Measurements from ENCODE around the gene GPR6. TPM values are rescaled to one million over a fixed set of nuclear protein-coding genes. Genes with fewer than 3 reads are reported as not detected.

The GPR6 gene
- total and polyA plus RNA-seq, 2 donors (not counting 1 experiment from before 2014, with no cell fraction given), result not detected

- no peaks in the 10 kb centered on the region for H3K9me3 Mint-ChIP-seq (ENCODE audit: insufficient read depth)
- Histone ChIP-seq H4K20me1 (ENCODE audit: control insufficient read depth, insufficient read depth, low read length, poor library complexity, severe bottlenecking) (no peaks in the 10 kb centered on the region), H3K36me3 (replicated peaks in 1 of 2; ENCODE audit: control extremely low read depth in 1 of 2, control insufficient read depth in 1 of 2, extremely low read depth in 1 of 2, insufficient read depth in 2 of 2, low read length in 1 of 2) (no peaks in the 10 kb centered on the region), H3K4me2 (replicated peaks; ENCODE audit: low read depth, low read length, poor library complexity, severe bottlenecking) (no peak overlapping the region), H3K27me3 (replicated peaks in 1 of 4; ENCODE audit: control extremely low read depth in 1 of 4, control insufficient read depth in 3 of 4, insufficient read depth in 4 of 4, low read length in 3 of 4) (peaks cover 0 to 50% (median 18%) of the 10 kb centered on the region in 4 experiments), H2AFZ (ENCODE audit: insufficient read depth, low read depth, low read length, poor library complexity, severe bottlenecking) (no peak overlapping the region), H3K9ac (ENCODE audit: low read length) (no peak overlapping the region), H3K9me3 (ENCODE audit: control extremely low read depth in 1 of 3, control insufficient read depth in 2 of 3, insufficient read depth in 1 of 3, low read length in 2 of 3) (peaks cover 0 to 29% (median 0%) of the 10 kb centered on the region in 3 donors), H3K79me2 (ENCODE audit: control insufficient read depth, insufficient read depth, low read length) (no peaks in the 10 kb centered on the region), H3K27ac (ENCODE audit: low read length in 2 of 2) (no peak overlapping the region), H3K4me1 (ENCODE audit: control insufficient read depth in 2 of 2, insufficient read depth in 2 of 2, low read length in 2 of 2) (peaks cover 0 to 9% of the 10 kb centered on the region in 2 donors), H3K4me3 (ENCODE audit: control extremely low read depth in 1 of 5, extremely low read depth in 1 of 5, insufficient read depth in 1 of 5, low read depth in 2 of 5, low read length in 4 of 5) (no peak overlapping the region)
- no peak overlapping the region for H3K27ac Mint-ChIP-seq
- intact Hi-C loops (cut with micrococcal nuclease), result no loop called here
- H3K27me3 Mint-ChIP-seq, result peaks cover 70% of the 10 kb centered on the region
- ChIA-PET POLR2A (interaction anchor here (0.6 kb wide), 1 partner anchor 286 kb away, joined by 4 read pairs; no protein-coding TSS in a partner anchor), CTCF (no interaction called here)
- no peak for TF ChIP-seq CTCF (IDR thresholded peaks at IDR 0.05)
- TF ChIP-seq EZH2 (IDR thresholded peaks at IDR 0.05; ENCODE audit: borderline replicate concordance, insufficient read depth, low read depth, low read length, poor library complexity, severe bottlenecking), result no peak
- 27% methylated on average over 81 of the region's 81 CpGs for WGBS (ENCODE audit: insufficient coverage)
- no peak overlapping the region for H3K4me3 Mint-ChIP-seq
- ATAC-seq (ENCODE audit: low read depth) (no peak), DNase-seq (no peak)
- no peaks in the 10 kb centered on the region for H3K4me1 Mint-ChIP-seq
Observed at GRCh38 chr6:109979033-109979921, 1.2 kb downstream of the GPR6 start.

- Mint-ChIP-seq H3K4me1 (no peaks in the 10 kb centered on the region), H3K27ac (no peak overlapping the region), H3K4me3 (no peak overlapping the region), H3K9me3 (ENCODE audit: insufficient read depth) (no peaks in the 10 kb centered on the region), H3K27me3 (peaks cover 53% of the 10 kb centered on the region)
- Histone ChIP-seq H3K79me2 (ENCODE audit: control insufficient read depth, insufficient read depth, low read length) (no peaks in the 10 kb centered on the region), H3K9me3 (ENCODE audit: control extremely low read depth in 1 of 3, control insufficient read depth in 2 of 3, insufficient read depth in 1 of 3, low read length in 2 of 3) (peaks cover 0 to 7% (median 0%) of the 10 kb centered on the region in 3 donors), H3K27ac (ENCODE audit: low read length in 2 of 2) (no peak overlapping the region), H3K4me1 (ENCODE audit: control insufficient read depth in 2 of 2, insufficient read depth in 2 of 2, low read length in 2 of 2) (no peaks in the 10 kb centered on the region), H3K27me3 (replicated peaks in 1 of 4; ENCODE audit: control extremely low read depth in 1 of 4, control insufficient read depth in 3 of 4, insufficient read depth in 4 of 4, low read length in 3 of 4) (peaks cover 0 to 23% (median 11%) of the 10 kb centered on the region in 4 experiments), H3K4me3 (ENCODE audit: control extremely low read depth in 1 of 5, extremely low read depth in 1 of 5, insufficient read depth in 1 of 5, low read depth in 2 of 5, low read length in 4 of 5) (no peak overlapping the region), H2AFZ (ENCODE audit: insufficient read depth, low read depth, low read length, poor library complexity, severe bottlenecking) (no peak overlapping the region), H3K9ac (ENCODE audit: low read length) (no peak overlapping the region), H3K36me3 (replicated peaks in 1 of 2; ENCODE audit: control extremely low read depth in 1 of 2, control insufficient read depth in 1 of 2, extremely low read depth in 1 of 2, insufficient read depth in 2 of 2, low read length in 1 of 2) (no peaks in the 10 kb centered on the region), H4K20me1 (ENCODE audit: control insufficient read depth, insufficient read depth, low read length, poor library complexity, severe bottlenecking) (no peaks in the 10 kb centered on the region), H3K4me2 (replicated peaks; ENCODE audit: low read depth, low read length, poor library complexity, severe bottlenecking) (no peak overlapping the region)
- intact Hi-C loops (cut with micrococcal nuclease), result no loop called here
- DNase-seq (no peak), ATAC-seq (ENCODE audit: low read depth) (no peak)
- no CpG with 5 or more reads among the region's 2 CpGs for WGBS (ENCODE audit: insufficient coverage)
- CTCF ChIA-PET, result no interaction called here
- TF ChIP-seq EZH2 (IDR thresholded peaks at IDR 0.05; ENCODE audit: borderline replicate concordance, insufficient read depth, low read depth, low read length, poor library complexity, severe bottlenecking) (no peak), CTCF (IDR thresholded peaks at IDR 0.05) (no peak)
- POLR2A ChIA-PET, result no interaction called here
Observed at GRCh38 chr6:109984410-109984809, 6.3 kb downstream of the GPR6 start.
